ENCODE measurements around the gene CA11.

DNA sequence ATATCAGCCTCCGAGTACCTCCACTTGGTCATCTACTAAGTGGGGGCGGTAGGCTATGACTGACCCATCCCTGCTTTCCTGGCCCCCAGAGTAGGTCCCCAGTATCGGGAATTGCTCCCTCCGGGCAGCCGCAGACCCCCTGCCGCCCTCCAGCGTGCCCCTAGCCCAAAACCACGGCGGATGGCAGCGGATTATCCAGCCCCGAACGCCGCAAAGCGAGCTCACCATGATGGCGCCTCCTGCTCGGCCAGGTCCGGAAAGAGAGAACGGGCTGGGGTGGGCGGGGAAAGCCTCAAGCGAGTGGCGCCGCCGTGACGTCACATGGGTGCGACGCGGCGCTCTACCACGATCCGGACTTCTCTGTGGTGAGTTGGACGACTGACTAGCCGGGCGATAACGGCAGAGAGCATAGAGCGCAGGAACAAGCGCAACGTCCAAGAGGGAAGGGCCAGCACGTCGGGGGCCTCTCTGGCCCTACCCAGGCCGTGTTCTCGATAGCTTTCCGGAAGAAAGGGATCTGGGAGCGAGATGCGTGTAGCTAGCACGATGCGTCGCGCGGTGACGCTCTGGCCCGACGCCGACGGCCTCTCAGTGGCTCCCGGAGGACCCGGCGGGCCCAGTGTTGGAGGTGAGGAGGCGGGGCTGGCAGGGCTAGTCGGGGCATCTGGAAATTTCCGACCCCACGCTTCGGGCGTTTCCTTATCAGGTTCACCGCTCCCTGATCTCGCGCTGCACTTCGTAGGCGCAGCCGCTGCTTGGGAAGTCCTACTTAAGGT lies 26.9 kb downstream of the CA11 start, which contains the start of the genes RPL18 and SPHK2:
- TF ChIP-seq POLR2A (IDR thresholded peaks at IDR 0.05; ENCODE audit: low read depth, low read length) (peak; percentile 98), POLR2AphosphoS5 (IDR thresholded peaks at IDR 0.05; ENCODE audit: low read depth, low read length) (peak; percentile 96), SPI1 (IDR thresholded peaks at IDR 0.05; ENCODE audit: low read depth, low read length) (peak; percentile 40), TAF1 (IDR thresholded peaks at IDR 0.05; ENCODE audit: low read depth, low read length) (peak; percentile 96)

All from GM12891 (cell line).